GM19193 (cell line): Measurements from ENCODE around the gene DCLK2.

ENCODE experiments used
- POLR2A ChIP-seq: IDR thresholded peaks from 4 replicates; pipeline ENCODE4 v1.6.1; 2011; ENCODE audit not compliant: insufficient read depth, insufficient read length; ENCODE audit errors: extremely low read depth

DCLK2 gene

DNA sequence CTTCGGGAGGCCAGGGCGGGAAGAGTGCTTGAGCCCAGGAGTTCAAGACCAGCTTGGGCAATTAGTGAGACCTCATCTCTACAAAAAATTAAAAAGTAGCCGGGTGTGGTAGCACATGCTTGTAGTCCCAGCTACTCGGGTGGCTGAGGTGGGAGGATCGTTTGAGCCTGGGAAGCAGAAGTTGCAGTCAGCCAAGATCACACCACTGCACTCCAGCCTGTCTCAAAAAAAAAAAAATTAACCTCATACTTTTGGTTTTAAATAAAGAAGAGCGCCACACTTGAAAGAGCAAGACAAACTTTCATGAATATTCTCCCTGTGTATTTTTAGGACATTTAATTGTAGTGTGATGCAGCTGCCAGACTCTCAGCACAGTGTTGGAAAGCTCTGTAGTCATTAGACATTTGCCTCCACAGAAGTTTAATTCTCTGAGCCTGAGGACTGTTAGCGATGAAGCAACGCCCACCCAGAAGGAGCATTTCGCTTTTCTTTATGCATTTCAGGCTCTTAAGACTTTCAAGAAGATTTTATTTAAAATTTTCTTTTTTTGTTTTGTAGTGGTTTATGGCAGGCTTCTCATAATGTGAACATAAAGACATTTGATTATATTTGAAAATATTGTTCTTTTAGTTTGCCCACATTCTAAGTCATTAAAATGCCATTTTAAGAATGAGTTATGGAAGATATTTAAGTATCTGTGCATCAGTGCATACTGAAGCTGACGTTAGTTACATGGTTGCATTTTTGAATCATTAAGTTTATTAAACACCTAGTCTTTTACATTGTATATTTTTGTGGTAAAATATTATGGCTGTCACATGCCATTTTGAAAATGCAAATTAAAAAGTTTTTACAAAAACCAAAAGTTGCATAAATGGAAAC is 45.8 kb downstream of the DCLK2 start:
- no peak for TF ChIP-seq POLR2A

DNA sequence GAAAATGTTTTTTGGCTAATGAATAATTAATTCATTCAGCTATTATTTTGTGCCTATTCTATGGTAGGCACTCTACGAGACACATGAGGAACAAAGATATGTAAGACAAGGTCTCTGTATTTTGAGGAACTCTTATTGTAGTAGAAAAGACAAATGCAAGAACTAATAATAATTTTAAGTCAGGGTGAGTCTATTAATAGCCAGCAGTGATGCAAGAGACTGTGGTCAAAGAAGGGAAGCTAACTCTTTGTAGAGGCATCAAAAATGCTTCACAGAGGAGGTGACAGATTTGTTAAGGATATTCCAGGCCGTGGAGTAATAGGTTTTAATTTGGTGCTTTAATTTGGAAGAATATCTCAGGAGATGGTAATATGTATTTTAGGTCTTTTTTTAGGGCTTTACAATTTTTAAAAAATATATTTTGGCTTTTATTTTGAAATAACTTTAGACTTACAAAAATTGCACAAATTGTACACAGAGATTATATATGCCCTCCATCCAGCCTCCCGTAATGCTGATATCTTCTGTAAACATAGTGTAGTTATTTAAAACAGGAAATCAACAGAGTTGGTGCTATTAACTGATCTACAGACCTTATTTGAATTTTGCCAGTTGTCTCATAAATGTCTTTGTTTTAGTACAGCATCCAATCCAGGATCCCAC is 48.1 kb downstream of the DCLK2 start:
- no peak for TF ChIP-seq POLR2A

DNA sequence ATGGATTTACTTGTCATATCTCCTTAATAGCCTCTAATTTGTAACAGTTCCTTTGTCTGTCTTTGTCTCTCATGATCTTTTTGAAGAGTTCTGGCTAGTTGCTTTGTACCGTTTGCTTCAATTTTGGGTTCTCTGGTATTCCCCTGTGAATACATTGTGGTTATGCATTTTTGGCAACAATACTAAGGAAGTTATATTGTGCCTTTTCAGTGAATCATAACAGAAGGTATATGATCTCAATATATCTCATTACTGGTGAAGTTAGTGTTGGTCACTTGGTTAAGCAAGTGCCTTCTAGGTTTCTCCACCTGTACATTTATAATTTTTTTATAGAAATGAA is 48.6 kb downstream of the DCLK2 start:
- no peak for TF ChIP-seq POLR2A

DNA sequence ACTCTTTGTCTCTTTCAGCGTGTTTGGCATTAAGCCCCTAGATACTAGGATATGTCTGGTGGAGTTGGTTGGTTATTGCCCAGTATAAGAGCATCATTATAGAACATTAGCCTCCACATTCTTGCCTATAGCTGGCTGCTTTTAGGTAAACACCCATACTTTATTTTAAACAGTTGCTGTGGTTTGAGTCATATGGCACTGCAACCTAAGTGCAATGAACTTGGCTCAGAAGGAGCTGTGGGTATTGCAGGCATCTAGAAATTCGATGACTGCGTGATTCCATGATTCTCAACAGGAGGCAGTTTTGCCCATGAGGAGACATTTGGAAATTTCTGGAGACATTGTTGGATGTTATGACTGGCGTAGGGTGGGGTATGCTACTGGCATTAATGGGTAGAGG is 49.5 kb downstream of the DCLK2 start:
- no peak for TF ChIP-seq POLR2A

DNA sequence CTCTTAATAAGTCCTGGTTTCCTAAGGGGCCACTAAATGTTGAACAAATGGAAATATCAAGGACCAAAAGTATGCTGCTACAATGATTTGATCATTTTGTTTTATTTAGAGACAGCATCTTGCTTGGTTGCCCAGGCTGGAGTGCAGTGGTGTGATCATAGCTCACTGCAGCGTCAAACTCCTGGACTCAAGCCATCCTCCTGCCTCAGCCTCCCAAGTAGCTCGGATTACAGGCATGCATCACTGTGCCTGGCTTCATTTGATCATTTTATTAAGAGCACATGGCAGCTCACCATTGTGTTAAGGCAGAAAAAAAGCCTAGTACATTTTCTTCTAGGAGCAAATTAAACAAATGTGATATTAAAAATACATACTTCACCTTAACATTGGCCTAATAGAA is 52.7 kb downstream of the DCLK2 start:
- TF ChIP-seq POLR2A, result no peak

DNA sequence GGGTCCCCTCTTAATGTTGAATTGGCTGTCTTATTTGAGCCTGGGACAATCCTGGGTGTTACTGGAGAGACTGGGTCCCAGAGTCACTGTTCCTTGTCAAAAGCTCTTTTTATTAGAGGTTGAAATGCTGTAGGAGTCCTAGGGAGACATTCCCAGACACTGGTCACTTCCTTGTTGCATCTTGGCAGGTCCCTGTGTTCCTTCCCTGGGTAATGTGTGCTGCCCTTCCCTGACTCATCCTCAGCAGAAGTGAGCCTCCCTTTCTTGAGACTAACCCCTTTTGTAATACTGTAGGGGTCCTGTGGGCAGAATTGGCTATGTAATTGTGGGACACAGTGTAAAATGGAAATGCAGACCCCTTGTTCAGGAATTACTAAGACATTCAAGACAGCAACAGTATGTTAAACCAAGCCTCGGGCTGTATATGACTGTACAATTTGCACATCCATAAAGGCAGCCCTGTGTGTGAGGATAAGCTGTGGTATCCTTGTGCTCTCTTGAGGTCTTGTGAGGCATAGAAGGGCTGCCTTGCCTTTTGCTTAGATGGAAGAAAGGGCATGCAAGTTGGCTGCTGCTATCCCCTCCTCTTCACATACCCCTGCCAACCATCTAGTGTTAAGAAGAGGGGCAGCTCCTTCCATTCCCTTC is 53.5 kb downstream of the DCLK2 start:
- no peak for TF ChIP-seq POLR2A

DNA sequence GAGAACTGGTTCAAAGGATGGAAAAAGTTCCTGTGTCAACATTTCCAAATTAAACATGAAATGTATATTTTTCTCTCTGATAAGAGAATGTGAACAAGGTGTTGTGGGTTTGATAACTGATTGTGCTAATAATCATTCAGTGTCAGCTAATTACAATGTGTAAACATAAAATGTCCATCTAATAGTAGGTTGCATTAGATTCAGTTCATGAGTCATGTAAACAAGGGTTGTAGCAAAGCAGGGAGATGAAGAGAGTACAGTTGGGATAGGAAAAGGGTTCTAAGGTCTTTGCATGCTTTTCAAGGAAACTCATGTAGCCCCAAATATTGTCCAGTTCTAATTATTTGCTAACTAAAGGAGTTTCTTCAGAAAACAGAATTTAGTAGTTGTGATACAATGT is 55.4 kb downstream of the DCLK2 start:
- TF ChIP-seq POLR2A, result no peak

DNA sequence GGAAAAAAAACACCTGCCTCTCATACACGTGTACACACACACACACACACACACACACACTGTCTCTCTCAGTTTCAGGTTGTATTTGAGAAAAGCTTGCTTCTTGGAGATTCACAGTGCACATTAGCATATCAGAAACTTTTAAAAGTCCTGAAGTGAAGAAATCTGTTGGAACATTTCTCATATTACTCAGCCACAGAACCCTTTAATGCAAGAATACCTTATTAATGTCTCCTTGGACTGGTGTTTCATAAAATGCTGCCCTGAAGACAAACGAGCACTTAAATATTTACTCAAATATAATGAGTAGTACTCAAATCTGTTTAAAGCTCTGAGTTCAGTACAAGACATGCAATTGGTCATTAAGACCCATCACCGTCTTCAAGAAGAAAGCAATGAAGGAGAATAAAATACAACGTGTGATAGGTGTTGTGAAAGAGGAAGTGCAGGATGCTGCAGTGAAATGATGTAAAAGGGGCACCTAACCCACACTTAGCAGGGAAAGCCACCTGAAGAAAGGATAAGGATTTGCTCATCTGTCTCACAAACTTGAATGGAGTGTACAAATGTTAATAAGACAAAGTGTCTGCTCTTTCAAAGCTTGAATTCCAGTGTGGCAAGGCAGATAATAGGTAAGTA is 57.0 kb downstream of the DCLK2 start:
- no peak for TF ChIP-seq POLR2A

DNA sequence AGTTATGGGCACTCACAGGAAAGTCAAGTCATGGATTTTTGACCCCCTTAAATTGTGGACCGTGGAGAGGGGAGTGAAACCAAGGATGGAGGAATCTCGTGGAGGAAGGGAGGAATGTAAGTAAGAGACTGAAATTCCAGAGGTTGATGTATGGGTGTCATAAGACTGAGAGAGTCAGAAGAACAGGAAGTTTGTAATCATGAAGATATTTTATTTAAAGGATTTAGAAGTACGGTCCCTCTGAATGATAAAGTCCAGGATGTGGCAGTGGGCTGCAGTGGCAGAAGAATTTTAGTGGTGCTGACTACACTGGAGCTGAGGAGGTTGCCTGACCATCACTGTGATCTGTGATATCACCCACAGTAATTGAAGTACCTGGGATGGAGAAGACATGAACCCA is 57.8 kb downstream of the DCLK2 start:
- TF ChIP-seq POLR2A, result no peak

DNA sequence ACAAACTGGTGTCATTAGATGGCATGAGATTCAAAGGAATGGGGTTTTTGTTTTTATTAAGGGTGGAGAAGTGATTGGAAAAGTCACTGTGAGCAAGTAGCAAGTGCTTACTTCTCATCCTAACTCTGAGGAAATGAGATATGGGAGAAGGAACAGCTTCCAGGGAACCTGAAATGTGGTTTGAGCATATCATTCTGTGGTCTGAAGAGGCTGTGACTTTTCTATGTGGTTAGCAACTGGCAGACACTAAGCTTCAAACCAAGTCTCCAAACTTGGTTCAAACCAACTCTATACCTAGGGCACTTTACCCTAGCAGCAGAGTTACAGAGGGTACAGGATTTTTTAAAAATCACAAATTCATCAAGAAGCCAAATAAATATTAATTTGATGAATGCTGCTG is 58.2 kb downstream of the DCLK2 start:
- no peak for TF ChIP-seq POLR2A

DNA sequence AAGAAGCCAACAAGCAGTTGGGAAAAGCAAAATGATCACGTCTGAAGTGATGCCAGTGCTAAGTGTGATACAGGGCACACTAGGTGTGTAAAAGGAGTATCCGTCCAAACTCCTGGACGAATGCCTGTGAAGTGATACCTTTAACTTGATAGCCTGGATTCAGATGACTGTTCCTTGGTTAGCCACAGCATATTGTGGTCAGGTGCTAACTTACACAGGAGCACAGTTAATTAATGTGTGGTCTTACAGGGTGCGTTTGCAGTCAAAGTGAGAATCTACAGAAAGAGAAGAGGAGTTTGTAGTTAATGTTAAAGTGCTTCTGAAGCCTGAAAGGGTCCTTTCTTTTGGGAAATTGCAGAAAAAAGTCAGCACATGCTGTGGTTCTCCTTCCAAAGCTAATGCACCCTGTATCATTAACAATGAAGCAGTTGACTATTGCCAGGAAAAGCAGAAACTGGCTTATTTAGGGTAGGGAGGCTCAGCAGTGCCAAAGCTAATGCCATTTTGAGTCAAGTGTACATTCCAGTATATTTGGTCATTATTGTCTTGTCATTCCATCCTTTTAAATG is 61.1 kb downstream of the DCLK2 start:
- TF ChIP-seq POLR2A, result no peak

DNA sequence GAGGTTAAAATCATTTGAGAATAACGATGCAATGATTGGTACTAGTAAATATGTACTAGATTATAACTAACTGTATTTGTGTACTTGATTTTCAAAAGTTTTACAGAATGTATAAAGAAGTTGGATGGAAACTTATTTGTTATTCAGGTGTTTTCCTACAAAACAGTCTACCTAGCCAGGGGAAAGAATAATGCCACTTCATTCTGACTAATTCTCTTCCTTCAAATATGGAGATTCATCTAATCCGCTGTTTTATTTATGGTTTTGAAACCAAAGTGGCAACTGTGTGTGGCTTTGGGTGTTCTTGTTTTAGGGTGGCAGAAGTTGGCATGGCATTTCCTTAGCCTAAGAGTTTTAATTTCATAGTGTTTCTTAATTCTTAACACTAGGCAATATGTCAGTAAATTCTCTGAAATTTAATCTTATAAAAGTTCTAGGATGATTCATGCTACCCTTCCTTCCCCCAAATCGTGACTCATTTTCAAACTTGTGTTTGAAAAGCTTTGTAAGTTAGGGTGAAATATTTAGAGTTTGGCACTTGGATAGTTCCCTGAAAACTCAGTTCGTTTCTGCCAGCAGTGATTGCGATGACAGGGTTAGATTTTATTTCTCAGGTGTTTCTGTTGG is 62.6 kb downstream of the DCLK2 start:
- no peak for TF ChIP-seq POLR2A

DNA sequence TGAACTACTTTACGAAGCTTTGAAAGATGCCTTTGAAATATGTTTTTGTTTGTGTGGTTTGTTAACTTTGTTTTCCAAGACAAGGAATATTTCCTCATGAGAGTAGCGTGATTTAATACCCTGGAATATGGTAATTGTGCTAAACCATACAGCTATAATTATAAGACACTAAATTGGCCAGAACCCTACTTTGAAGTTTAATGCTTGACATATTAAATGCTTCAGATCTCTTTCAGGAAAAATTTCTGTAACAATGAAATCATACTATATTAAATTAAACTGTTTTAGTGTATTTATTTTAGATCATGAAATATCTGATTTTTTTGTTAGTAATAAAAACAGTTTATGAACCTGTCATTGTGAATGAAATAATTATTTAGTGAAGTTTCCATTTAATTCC is 63.5 kb downstream of the DCLK2 start:
- TF ChIP-seq POLR2A, result no peak

DNA sequence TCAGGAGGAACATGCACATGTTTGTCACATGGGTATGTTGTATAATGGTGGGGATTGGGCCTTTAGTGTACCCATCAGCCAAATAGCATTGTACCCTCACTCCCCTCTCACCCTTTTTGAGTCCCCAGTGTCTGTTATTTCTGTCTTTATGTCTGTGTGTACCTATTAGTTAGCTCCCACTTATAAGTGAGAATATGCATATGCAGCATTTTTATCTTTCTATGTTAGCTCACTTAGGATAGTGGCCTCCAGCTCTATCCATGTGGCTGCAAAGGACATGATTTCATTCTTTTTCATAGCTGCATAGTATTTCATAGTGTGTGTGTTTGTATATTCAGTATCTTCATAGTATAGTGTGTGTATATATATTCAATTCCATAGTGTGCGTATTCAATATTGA is 64.6 kb downstream of the DCLK2 start:
- no peak for TF ChIP-seq POLR2A
